ENCODE measurements around the gene OR6B2. TPM values are rescaled to one million over a fixed set of nuclear protein-coding genes. Genes with fewer than 3 reads are reported as not detected.

Gene OR6B2
- total RNA-seq, 2 donors from 2014 or later = not detected

- Histone ChIP-seq H3K36me3 (no peaks in the 10 kb centered on the region), H3K9me3 (no peaks in the 10 kb centered on the region), H3K27ac (no peak overlapping the region), H3K4me1 (no peaks in the 10 kb centered on the region), H3K4me3 (no peak overlapping the region), H3K27me3 (no peaks in the 10 kb centered on the region), H3K9ac (ENCODE audit: low read depth in 2 of 2, low read length in 2 of 2) (no peak overlapping the region)
- intact Hi-C loops (cut with DNase I) = no loop called here
- no peak for DNase-seq
- no peak for TF ChIP-seq CTCF (IDR thresholded peaks at IDR 0.05)
Observed at GRCh38 chr2:240056678-240057077, 26.4 kb upstream of the OR6B2 start.

- no peak overlapping the region for H3K9ac ChIP-seq (ENCODE audit: low read depth in 2 of 2, low read length in 2 of 2)
- H3K4me1 ChIP-seq = no peaks in the 10 kb centered on the region
- no peaks in the 10 kb centered on the region for H3K27me3 ChIP-seq
- H3K4me3 ChIP-seq = no peak overlapping the region
- no peak for DNase-seq
- intact Hi-C loops (cut with DNase I) = no loop called here
- no peak for TF ChIP-seq CTCF (IDR thresholded peaks at IDR 0.05)
- H3K36me3 ChIP-seq = no peaks in the 10 kb centered on the region
- no peaks in the 10 kb centered on the region for H3K9me3 ChIP-seq
- H3K27ac ChIP-seq = no peak overlapping the region
Observed at GRCh38 chr2:240055177-240055917, 25.1 kb upstream of the OR6B2 start.

GRCh38 chr2:240053173-240054155 is 23.2 kb upstream of the OR6B2 start, which contains the start of gene OR6B3:
Gene OR6B3, minus strand, starts transcription at chr2:240053521.
- Histone ChIP-seq H3K4me1 (no peaks in the 10 kb centered on the region), H3K9me3 (no peaks in the 10 kb centered on the region), H3K27ac (no peak within 1 kb of the TSS), H3K4me3 (no peak within 1 kb of the TSS), H3K9ac (ENCODE audit: low read depth in 2 of 2, low read length in 2 of 2) (no peak within 1 kb of the TSS), H3K27me3 (no peaks in the 10 kb centered on the region), H3K36me3 (no peaks in the 10 kb centered on the region)
- no peak for TF ChIP-seq CTCF (IDR thresholded peaks at IDR 0.05)
- intact Hi-C loops (cut with DNase I) = no loop called here
- DNase-seq = no peak

GRCh38 chr2:240052524-240052923 is 22.3 kb upstream of the OR6B2 start:
- H3K27me3 ChIP-seq = no peaks in the 10 kb centered on the region
- intact Hi-C loops (cut with DNase I) = no loop called here

More at GRCh38 chr2:240052524-240052923, 22.3 kb upstream of the OR6B2 start:
- Histone ChIP-seq H3K9ac (ENCODE audit: low read depth in 2 of 2, low read length in 2 of 2) (no peak overlapping the region), H3K4me1 (no peaks in the 10 kb centered on the region), H3K9me3 (no peaks in the 10 kb centered on the region), H3K4me3 (no peak overlapping the region), H3K36me3 (no peaks in the 10 kb centered on the region), H3K27ac (no peak overlapping the region)
- no peak for DNase-seq
- TF ChIP-seq CTCF (IDR thresholded peaks at IDR 0.05) = no peak
